ENCODE measurements around the gene CORO1A. TPM values are rescaled to one million over a fixed set of nuclear protein-coding genes. Genes with fewer than 3 reads are reported as not detected.
"Not testable (repeated sequence)": the region's sequence is repeated elsewhere in the genome, so short reads cannot be mapped to it uniquely, and the experiment has no call there.

Gene CORO1A
- total RNA-seq, 5 donors from 2014 or later (not counting 1 experiment from before 2014, with no cell fraction given) = 708 to 1,286 (median 987) TPM

DNA sequence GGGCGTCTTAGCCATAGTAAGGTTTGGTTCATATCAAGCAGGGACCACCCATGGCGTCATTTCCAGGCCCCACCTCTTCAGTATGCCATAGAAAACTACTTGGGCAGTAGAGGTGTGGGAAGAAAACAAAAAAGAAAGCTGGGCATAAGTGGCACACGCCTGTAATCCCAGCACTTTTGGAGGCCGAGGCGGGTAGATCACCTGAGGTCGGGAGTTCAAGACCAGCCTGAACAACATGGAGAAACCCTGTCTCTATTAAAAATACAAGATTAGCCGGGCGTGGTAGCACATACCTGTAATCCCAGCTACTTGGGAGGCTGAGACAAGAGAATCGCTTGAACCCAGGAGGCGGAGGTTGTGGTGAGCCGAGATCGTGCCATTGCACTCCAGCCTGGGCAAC, 7.8 kb downstream of the CORO1A start:
- Mint-ChIP-seq H3K4me1 (peaks cover 12 to 19% (median 18%) of the 10 kb centered on the region in 3 donors), H3K36me3 (peaks cover 11% of the 10 kb centered on the region)
- peaks cover 21 to 23% of the 10 kb centered on the region in 2 experiments for H3K4me1 ChIP-seq (ENCODE audit: control insufficient read depth in 1 of 2, extremely low read depth in 1 of 2, insufficient read depth in 2 of 2, low read length in 2 of 2)
- DNase-seq; H3K4me3 Mint-ChIP-seq; H3K9me3 Mint-ChIP-seq; CTCF ChIA-PET; ATAC-seq (replicated peaks in 1 of 4); H3K27ac Mint-ChIP-seq; H3K27ac ChIP-seq (ENCODE audit: low read length); H3K27me3 Mint-ChIP-seq; POLR2A ChIA-PET; H3K9me3 ChIP-seq; H3K4me3 ChIP-seq (ENCODE audit: control insufficient read depth in 1 of 2, extremely low read depth in 1 of 2, low read length in 1 of 2); H3K27me3 ChIP-seq (replicated peaks in 1 of 2; ENCODE audit: control insufficient read depth in 2 of 2, extremely low read depth in 1 of 2, insufficient read depth in 2 of 2, low read length in 1 of 2): not testable (repeated sequence)
- no CpG with 5 or more reads among the region's 12 CpGs for WGBS (ENCODE audit: insufficient coverage)
- H3K36me3 ChIP-seq (ENCODE audit: control insufficient read depth in 2 of 2, extremely low read depth in 1 of 2, insufficient read depth in 1 of 2, low read length in 1 of 2) = peaks cover 5 to 23% of the 10 kb centered on the region in 2 donors

DNA sequence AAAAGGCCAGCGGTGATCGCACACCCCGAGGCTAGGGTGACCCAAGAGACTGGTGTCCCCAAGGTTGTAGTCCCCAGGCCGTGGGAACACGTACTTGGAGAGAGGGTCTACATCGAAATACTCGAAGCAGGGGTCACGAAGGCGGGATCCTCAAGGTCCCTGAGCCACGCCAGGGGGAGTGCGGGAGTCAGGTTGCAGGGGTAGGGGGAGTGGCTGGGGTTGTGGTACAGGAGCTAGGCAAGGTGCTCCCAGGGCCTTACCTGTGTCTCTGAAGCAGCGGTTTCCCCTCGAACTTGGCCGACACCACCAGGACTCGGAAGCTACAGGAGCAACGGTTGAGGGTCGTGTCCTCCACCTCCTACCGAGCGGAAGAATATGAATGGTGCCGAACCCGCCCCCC, 9.7 kb downstream of the CORO1A start:
- WGBS (ENCODE audit: insufficient coverage) = no CpG with 5 or more reads among the region's 21 CpGs
- ATAC-seq (replicated peaks in 1 of 4) = peak; percentile 27 to 37 (median 32)
- H3K9me3 Mint-ChIP-seq; H3K27ac ChIP-seq (ENCODE audit: low read length); H3K36me3 Mint-ChIP-seq; H3K27me3 Mint-ChIP-seq; H3K27me3 ChIP-seq (replicated peaks in 1 of 2; ENCODE audit: control insufficient read depth in 2 of 2, extremely low read depth in 1 of 2, insufficient read depth in 2 of 2, low read length in 1 of 2); POLR2A ChIA-PET; H3K4me1 Mint-ChIP-seq; H3K4me1 ChIP-seq (ENCODE audit: control insufficient read depth in 1 of 2, extremely low read depth in 1 of 2, insufficient read depth in 2 of 2, low read length in 2 of 2); H3K27ac Mint-ChIP-seq; H3K4me3 Mint-ChIP-seq; DNase-seq; H3K36me3 ChIP-seq (ENCODE audit: control insufficient read depth in 2 of 2, extremely low read depth in 1 of 2, insufficient read depth in 1 of 2, low read length in 1 of 2); H3K9me3 ChIP-seq; CTCF ChIA-PET; H3K4me3 ChIP-seq (ENCODE audit: control insufficient read depth in 1 of 2, extremely low read depth in 1 of 2, low read length in 1 of 2): not testable (repeated sequence)

DNA sequence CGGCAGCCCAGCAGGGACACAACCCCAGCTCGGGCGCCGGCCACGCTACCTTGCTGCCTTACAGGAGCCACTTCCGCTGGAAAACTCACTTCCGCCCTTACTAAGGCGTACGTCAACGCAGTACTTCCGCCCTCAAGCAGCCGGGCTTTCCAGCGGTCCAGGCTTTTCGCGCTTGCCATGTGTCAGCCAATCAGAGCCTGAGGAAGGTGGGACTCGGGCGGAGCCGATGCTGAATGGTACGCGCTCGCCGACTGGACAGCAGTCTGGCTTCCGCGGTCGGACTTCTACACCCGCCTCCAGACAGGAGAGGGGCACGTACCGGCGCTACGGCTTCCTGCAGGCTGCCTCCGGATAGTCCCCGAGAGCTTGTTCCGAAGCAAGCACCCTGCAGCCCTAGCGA, 10.2 kb downstream of the CORO1A start, which contains the start of the genes BOLA2B and SLX1A:
BOLA2B (minus strand) TSS at position 52 of the 400 bp plus-strand sequence. CDS start 71 bp downstream, outside the sequence.
SLX1A (plus strand) TSS at position 261 of the 400 bp plus-strand sequence. CDS start 210 bp downstream, outside the sequence.
- H3K4me3 Mint-ChIP-seq; H3K27ac Mint-ChIP-seq; H3K36me3 Mint-ChIP-seq; H3K4me1 Mint-ChIP-seq; H3K4me1 ChIP-seq (ENCODE audit: control insufficient read depth in 1 of 2, extremely low read depth in 1 of 2, insufficient read depth in 2 of 2, low read length in 2 of 2); POLR2A ChIA-PET; H3K27ac ChIP-seq (ENCODE audit: low read length); H3K27me3 ChIP-seq (replicated peaks in 1 of 2; ENCODE audit: control insufficient read depth in 2 of 2, extremely low read depth in 1 of 2, insufficient read depth in 2 of 2, low read length in 1 of 2); CTCF ChIA-PET; DNase-seq; H3K9me3 ChIP-seq; H3K27me3 Mint-ChIP-seq; H3K36me3 ChIP-seq (ENCODE audit: control insufficient read depth in 2 of 2, extremely low read depth in 1 of 2, insufficient read depth in 1 of 2, low read length in 1 of 2); H3K9me3 Mint-ChIP-seq: not testable (repeated sequence)
- peak; percentile 86 to 89 (median 88) for ATAC-seq (replicated peaks in 1 of 4)
- H3K4me3 ChIP-seq (ENCODE audit: control insufficient read depth in 1 of 2, extremely low read depth in 1 of 2, low read length in 1 of 2) = peak within 1 kb of the TSS in 1 of 2 donors; percentile 39
- no CpG with 5 or more reads among the region's 34 CpGs for WGBS (ENCODE audit: insufficient coverage)

DNA sequence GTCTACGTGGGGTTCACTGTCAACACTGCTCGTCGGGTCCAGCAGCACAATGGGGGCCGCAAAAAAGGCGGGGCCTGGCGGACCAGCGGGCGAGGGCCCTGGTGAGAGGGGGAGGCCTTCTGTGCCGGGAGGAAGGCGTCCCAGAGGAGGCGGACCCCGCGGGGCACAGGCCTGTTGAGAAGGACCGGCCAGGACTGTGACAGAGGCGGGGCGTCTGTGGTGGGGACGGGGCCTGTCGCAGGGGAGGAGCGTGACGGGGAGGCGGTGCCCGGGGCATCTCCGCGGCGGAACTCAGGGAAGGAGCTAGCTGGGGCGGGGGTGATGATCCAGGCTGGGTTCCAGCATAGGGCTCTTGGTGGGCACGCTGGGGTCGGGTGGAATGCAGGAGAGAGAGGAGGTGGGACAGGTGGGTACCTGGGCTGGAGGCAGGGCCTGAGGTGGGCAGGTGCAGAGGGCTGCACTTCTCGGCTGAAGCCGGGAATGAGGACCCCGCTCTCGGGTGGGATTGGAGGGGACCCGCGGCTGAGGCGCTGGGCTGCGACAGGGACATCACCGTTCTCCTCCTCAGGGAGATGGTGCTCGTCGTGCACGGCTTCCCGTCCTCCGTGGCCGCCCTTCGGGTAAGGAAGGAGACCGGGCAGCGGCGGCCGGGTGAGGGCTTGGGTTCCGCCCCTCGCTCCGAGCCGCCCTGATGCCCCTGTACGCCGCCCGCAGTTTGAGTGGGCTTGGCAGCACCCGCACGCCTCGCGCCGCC, 10.9 kb downstream of the CORO1A start:
- H3K36me3 ChIP-seq (ENCODE audit: control insufficient read depth in 2 of 2, extremely low read depth in 1 of 2, insufficient read depth in 1 of 2, low read length in 1 of 2); POLR2A ChIA-PET; H3K27me3 ChIP-seq (replicated peaks in 1 of 2; ENCODE audit: control insufficient read depth in 2 of 2, extremely low read depth in 1 of 2, insufficient read depth in 2 of 2, low read length in 1 of 2); H3K27ac ChIP-seq (ENCODE audit: low read length); CTCF ChIA-PET; H3K4me1 ChIP-seq (ENCODE audit: control insufficient read depth in 1 of 2, extremely low read depth in 1 of 2, insufficient read depth in 2 of 2, low read length in 2 of 2); H3K4me3 Mint-ChIP-seq; H3K4me1 Mint-ChIP-seq; H3K9me3 Mint-ChIP-seq; H3K27ac Mint-ChIP-seq; H3K9me3 ChIP-seq; H3K27me3 Mint-ChIP-seq; H3K36me3 Mint-ChIP-seq: not testable (repeated sequence)
- DNase-seq (peak in 3 of 35 experiments; percentile 12 to 25 (median 18)), ATAC-seq (replicated peaks in 1 of 4) (peak; percentile 73 to 78 (median 76))
- WGBS (ENCODE audit: insufficient coverage) = no CpG with 5 or more reads among the region's 60 CpGs
- peak overlapping the region in 1 of 2 donors; percentile 39 for H3K4me3 ChIP-seq (ENCODE audit: control insufficient read depth in 1 of 2, extremely low read depth in 1 of 2, low read length in 1 of 2)

DNA sequence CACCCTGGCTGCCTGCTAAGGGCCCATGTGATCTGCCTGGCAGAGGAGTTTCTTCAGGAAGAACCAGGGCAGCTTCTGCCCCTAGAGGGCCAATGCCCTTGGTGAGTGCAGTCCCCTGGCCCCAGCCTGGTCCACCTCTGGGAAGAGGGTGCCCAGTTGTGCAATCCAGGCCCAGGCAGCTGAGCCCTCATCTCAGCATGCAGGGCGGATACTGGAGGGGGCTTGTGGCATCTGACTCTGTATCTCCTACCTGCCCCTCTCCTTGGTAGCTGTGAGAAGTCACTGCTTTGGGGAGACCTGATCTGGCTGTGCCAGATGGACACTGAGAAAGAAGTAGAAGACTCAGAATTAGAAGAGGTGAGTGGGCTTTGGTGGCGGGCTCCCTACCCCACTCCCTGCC, 13.6 kb downstream of the CORO1A start:
- WGBS (ENCODE audit: insufficient coverage) = no CpG with 5 or more reads among the region's 2 CpGs
- H3K27me3 Mint-ChIP-seq; POLR2A ChIA-PET; H3K9me3 Mint-ChIP-seq; ATAC-seq (replicated peaks in 1 of 4); H3K27ac ChIP-seq (ENCODE audit: low read length); H3K27me3 ChIP-seq (replicated peaks in 1 of 2; ENCODE audit: control insufficient read depth in 2 of 2, extremely low read depth in 1 of 2, insufficient read depth in 2 of 2, low read length in 1 of 2); H3K4me1 Mint-ChIP-seq; H3K4me3 Mint-ChIP-seq; H3K27ac Mint-ChIP-seq; H3K4me3 ChIP-seq (ENCODE audit: control insufficient read depth in 1 of 2, extremely low read depth in 1 of 2, low read length in 1 of 2); H3K36me3 ChIP-seq (ENCODE audit: control insufficient read depth in 2 of 2, extremely low read depth in 1 of 2, insufficient read depth in 1 of 2, low read length in 1 of 2); H3K4me1 ChIP-seq (ENCODE audit: control insufficient read depth in 1 of 2, extremely low read depth in 1 of 2, insufficient read depth in 2 of 2, low read length in 2 of 2); DNase-seq; CTCF ChIA-PET; H3K9me3 ChIP-seq; H3K36me3 Mint-ChIP-seq: not testable (repeated sequence)

DNA sequence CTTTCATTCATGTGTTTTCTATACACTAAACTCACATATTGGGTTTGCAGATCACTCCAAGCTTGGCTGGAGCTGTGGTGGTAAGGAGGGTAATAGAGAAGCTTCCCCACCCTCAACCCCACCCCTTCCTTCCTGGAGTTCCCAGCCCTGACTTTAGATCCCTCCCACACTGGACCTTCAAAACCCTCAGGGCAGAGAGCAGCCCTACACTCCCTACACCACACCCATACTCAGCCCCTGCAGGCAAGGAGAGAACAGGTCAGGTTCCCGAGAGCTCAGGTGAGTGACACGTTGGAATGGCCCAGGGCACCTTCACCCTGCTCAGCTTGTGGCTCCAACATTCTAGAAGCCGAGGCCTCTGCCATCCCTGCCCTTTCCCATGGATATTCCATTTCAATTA, 15.6 kb downstream of the CORO1A start, which contains the start of gene SULT1A3:
SULT1A3 (plus strand) TSS at position 207 of the 400 bp plus-strand sequence. CDS start 1,474 bp downstream, outside the sequence.
- H3K4me3 ChIP-seq (ENCODE audit: control insufficient read depth in 1 of 2, extremely low read depth in 1 of 2, low read length in 1 of 2); H3K27me3 Mint-ChIP-seq; ATAC-seq (replicated peaks in 1 of 4); H3K4me3 Mint-ChIP-seq; H3K9me3 Mint-ChIP-seq; CTCF ChIA-PET; H3K27ac ChIP-seq (ENCODE audit: low read length); H3K36me3 ChIP-seq (ENCODE audit: control insufficient read depth in 2 of 2, extremely low read depth in 1 of 2, insufficient read depth in 1 of 2, low read length in 1 of 2); H3K4me1 Mint-ChIP-seq; H3K9me3 ChIP-seq; DNase-seq; H3K27me3 ChIP-seq (replicated peaks in 1 of 2; ENCODE audit: control insufficient read depth in 2 of 2, extremely low read depth in 1 of 2, insufficient read depth in 2 of 2, low read length in 1 of 2); H3K4me1 ChIP-seq (ENCODE audit: control insufficient read depth in 1 of 2, extremely low read depth in 1 of 2, insufficient read depth in 2 of 2, low read length in 2 of 2); POLR2A ChIA-PET; H3K36me3 Mint-ChIP-seq; H3K27ac Mint-ChIP-seq: not testable (repeated sequence)
- WGBS (ENCODE audit: insufficient coverage) = no CpG with 5 or more reads among the region's 3 CpGs

Data from T-cell (primary cell).